Ectodermal cell (in vitro differentiated cells): ENCODE results near the gene F7.
"Not testable (repeated sequence)": the region's sequence is repeated elsewhere in the genome, so short reads cannot be mapped to it uniquely, and the experiment has no call there.

Experiments used
- H3K27ac ChIP-seq: 2 replicates; pipeline ENCODE4 v1.7.0; 2013; ENCODE audit warnings: mild to moderate bottlenecking, low read depth, low read length; ENCODE audit not compliant: insufficient read depth, poor library complexity, severe bottlenecking
- H3K27me3 ChIP-seq: 2 replicates; pipeline ENCODE4 v1.7.0; 2013; ENCODE audit warnings: mild to moderate bottlenecking, low read length; ENCODE audit not compliant: insufficient read depth, control insufficient read depth, poor library complexity, severe bottlenecking
- H3K36me3 ChIP-seq: one replicate; pipeline ENCODE4 v1.7.0; 2013; ENCODE audit warnings: low read length; ENCODE audit not compliant: control insufficient read depth, insufficient read depth
- H3K4me1 ChIP-seq: one replicate; pipeline ENCODE4 v1.7.0; 2013; ENCODE audit warnings: low read length; ENCODE audit not compliant: control insufficient read depth, insufficient read depth
- H3K4me3 ChIP-seq: 2 replicates; pipeline ENCODE4 v1.7.0; 2013; ENCODE audit warnings: low read depth, low read length, control low read depth; ENCODE audit not compliant: insufficient read depth
- H3K9me3 ChIP-seq: 2 replicates; pipeline ENCODE4 v1.7.0; 2013; ENCODE audit warnings: mild to moderate bottlenecking, low read length, moderate library complexity; ENCODE audit not compliant: control insufficient read depth
- WGBS, 2 experiments: methylation state at CpG; one replicate each; pipeline ENCODE4 v1.1.7; 2013; ENCODE audit warnings: missing lambda C conversion rate in 2 of 2; 5-methylcytosine and 5-hydroxymethylcytosine counted together

Gene F7

GRCh38 chr13:113102727-113103126 lies 2.9 kb upstream of the F7 start:
- WGBS, 2 experiments = 94% methylated on average over 12 of the region's 12 CpGs
- Histone ChIP-seq H3K27me3 (no peaks in the 10 kb centered on the region), H3K4me3 (no peak overlapping the region), H3K27ac (no peak overlapping the region), H3K36me3 (no peaks in the 10 kb centered on the region), H3K4me1 (no peaks in the 10 kb centered on the region), H3K9me3 (no peaks in the 10 kb centered on the region)

GRCh38 chr13:113103646-113104045 lies 1.9 kb upstream of the F7 start:
- Histone ChIP-seq H3K27me3 (peaks cover 1% of the 10 kb centered on the region), H3K27ac (no peak overlapping the region), H3K4me1 (no peaks in the 10 kb centered on the region), H3K36me3 (no peaks in the 10 kb centered on the region), H3K4me3 (no peak overlapping the region), H3K9me3 (no peaks in the 10 kb centered on the region)
- WGBS, 2 experiments = 91% methylated on average over 9 of the region's 9 CpGs

GRCh38 chr13:113105921-113106452 lies 396 bp downstream of the F7 start:
- Histone ChIP-seq H3K27me3 (peaks cover 24% of the 10 kb centered on the region), H3K4me1 (peaks cover 3% of the 10 kb centered on the region), H3K27ac (no peak overlapping the region), H3K4me3 (no peak overlapping the region), H3K36me3 (no peaks in the 10 kb centered on the region), H3K9me3 (no peaks in the 10 kb centered on the region)
- 78 to 81% methylated on average over 16 of the region's 16 CpGs for WGBS, 2 experiments

GRCh38 chr13:113106711-113107351 lies 1.2 kb downstream of the F7 start:
- Histone ChIP-seq H3K4me1 (peaks cover 3% of the 10 kb centered on the region), H3K4me3 (no peak overlapping the region), H3K9me3 (no peaks in the 10 kb centered on the region), H3K27me3 (peaks cover 31% of the 10 kb centered on the region), H3K27ac (no peak overlapping the region), H3K36me3 (no peaks in the 10 kb centered on the region)
- WGBS, 2 experiments = 85% methylated on average over 18 to 22 of the region's 25 CpGs

- H3K27me3 ChIP-seq = peaks cover 37% of the 10 kb centered on the region
- not testable (repeated sequence) for H3K36me3 ChIP-seq, H3K9me3 ChIP-seq, H3K4me3 ChIP-seq, H3K4me1 ChIP-seq, H3K27ac ChIP-seq
- 94 to 97% methylated on average over 22 to 23 of the region's 27 CpGs for WGBS, 2 experiments
These were observed 2.9 kb downstream of the F7 start for GRCh38 chr13:113108521-113108920.

- Histone ChIP-seq H3K9me3 (no peaks in the 10 kb centered on the region), H3K27ac (no peak overlapping the region), H3K27me3 (peaks cover 40% of the 10 kb centered on the region), H3K36me3 (no peaks in the 10 kb centered on the region), H3K4me1 (peaks cover 3% of the 10 kb centered on the region), H3K4me3 (no peak overlapping the region)
- 25% methylated on average over 73 of the region's 73 CpGs for WGBS, 2 experiments
These were observed 3.8 kb downstream of the F7 start for GRCh38 chr13:113109151-113110047.

GRCh38 chr13:113110048-113110851 lies 4.7 kb downstream of the F7 start:
- Histone ChIP-seq H3K4me3 (peak overlapping the region; percentile 25), H3K4me1 (peaks cover 3% of the 10 kb centered on the region), H3K27ac (no peak overlapping the region), H3K9me3 (no peaks in the 10 kb centered on the region), H3K27me3 (peaks cover 40% of the 10 kb centered on the region), H3K36me3 (no peaks in the 10 kb centered on the region)
- WGBS, 2 experiments = 4% methylated on average over 99 of the region's 99 CpGs

GRCh38 chr13:113110852-113111315 lies 5.3 kb downstream of the F7 start:
- 37% methylated on average over 49 of the region's 49 CpGs for WGBS, 2 experiments
- Histone ChIP-seq H3K4me1 (peaks cover 3% of the 10 kb centered on the region), H3K27me3 (peaks cover 40% of the 10 kb centered on the region), H3K9me3 (no peaks in the 10 kb centered on the region), H3K4me3 (peak overlapping the region; percentile 25), H3K27ac (no peak overlapping the region), H3K36me3 (no peaks in the 10 kb centered on the region)

GRCh38 chr13:113111821-113112220 lies 6.2 kb downstream of the F7 start:
- not testable (repeated sequence) for H3K27ac ChIP-seq, H3K4me1 ChIP-seq, H3K36me3 ChIP-seq, H3K9me3 ChIP-seq, H3K4me3 ChIP-seq
- 91 to 93% methylated on average over 5 of the region's 5 CpGs for WGBS, 2 experiments
- peaks cover 40% of the 10 kb centered on the region for H3K27me3 ChIP-seq
